ENCODE measurements around the gene MB21D2. TPM values are rescaled to one million over a fixed set of nuclear protein-coding genes. Genes with fewer than 3 reads are reported as not detected.
A peak's percentile ranks its signal among the peaks of the same experiment; 100 is the strongest.

Gene MB21D2
- total and polyA plus RNA-seq, 2 experiments from 2014 or later: 8.1 to 35.9 TPM

GRCh38 chr3:192889679-192890078 lies 28.0 kb downstream of the MB21D2 start:
- Histone ChIP-seq H3K4me2 (peak overlapping the region; percentile 16), H4K20me1 (replicated peaks; ENCODE audit: insufficient read depth) (no peaks in the 10 kb centered on the region; the same call in 1 of the 2 replicates), H3K9me2 (ENCODE audit: insufficient read depth) (no peaks in the 10 kb centered on the region), H2AFZ (no peak overlapping the region), H3F3A (replicated peaks; ENCODE audit: low read depth) (0 out of 2 replicates have a peak, but pooled peaks cover 4% of the 10 kb centered on the region), H3K27me3 (ENCODE audit: insufficient read depth) (no peaks in the 10 kb centered on the region), H3K36me3 (ENCODE audit: insufficient read depth) (no peaks in the 10 kb centered on the region), H3K4me1 (ENCODE audit: insufficient read depth) (peaks cover 74% of the 10 kb centered on the region), H3K4me3 (no peak overlapping the region), H3K27ac (ENCODE audit: low read depth) (peak overlapping the region; percentile 68; the same call in 1 of the 2 replicates), H3K79me2 (replicated peaks; ENCODE audit: insufficient read depth) (no peaks in the 10 kb centered on the region; the same call in none of the 2 replicates)
- TF ChIP-seq JUNB (IDR thresholded peaks at IDR 0.05; ENCODE audit: unreplicated experiment) (no peak), POLR2AphosphoS5 (IDR thresholded peaks at IDR 0.05; ENCODE audit: low read depth) (no peak), ZNF114 (CRISPR knock-in tag; IDR thresholded peaks at IDR 0.05) (no peak), STAT1 (IDR thresholded peaks at IDR 0.05; ENCODE audit: unreplicated experiment) (no peak), EZH2 (IDR thresholded peaks at IDR 0.05; ENCODE audit: low read depth, unreplicated experiment) (no peak), NANOG (IDR thresholded peaks at IDR 0.05; ENCODE audit: borderline replicate concordance) (no peak), CREB1 (CRISPR knock-in tag; IDR thresholded peaks at IDR 0.05; ENCODE audit: low read depth) (no peak), ETS1 (IDR thresholded peaks at IDR 0.05) (no peak), REST (IDR thresholded peaks at IDR 0.05; ENCODE audit: unreplicated experiment) (no peak), ZNF331 (CRISPR knock-in tag; IDR thresholded peaks at IDR 0.05; ENCODE audit: low read depth) (no peak), EZH2phosphoT487 (IDR thresholded peaks at IDR 0.05; ENCODE audit: unreplicated experiment) (no peak)
- TF ChIP-seq, protein P1, sequence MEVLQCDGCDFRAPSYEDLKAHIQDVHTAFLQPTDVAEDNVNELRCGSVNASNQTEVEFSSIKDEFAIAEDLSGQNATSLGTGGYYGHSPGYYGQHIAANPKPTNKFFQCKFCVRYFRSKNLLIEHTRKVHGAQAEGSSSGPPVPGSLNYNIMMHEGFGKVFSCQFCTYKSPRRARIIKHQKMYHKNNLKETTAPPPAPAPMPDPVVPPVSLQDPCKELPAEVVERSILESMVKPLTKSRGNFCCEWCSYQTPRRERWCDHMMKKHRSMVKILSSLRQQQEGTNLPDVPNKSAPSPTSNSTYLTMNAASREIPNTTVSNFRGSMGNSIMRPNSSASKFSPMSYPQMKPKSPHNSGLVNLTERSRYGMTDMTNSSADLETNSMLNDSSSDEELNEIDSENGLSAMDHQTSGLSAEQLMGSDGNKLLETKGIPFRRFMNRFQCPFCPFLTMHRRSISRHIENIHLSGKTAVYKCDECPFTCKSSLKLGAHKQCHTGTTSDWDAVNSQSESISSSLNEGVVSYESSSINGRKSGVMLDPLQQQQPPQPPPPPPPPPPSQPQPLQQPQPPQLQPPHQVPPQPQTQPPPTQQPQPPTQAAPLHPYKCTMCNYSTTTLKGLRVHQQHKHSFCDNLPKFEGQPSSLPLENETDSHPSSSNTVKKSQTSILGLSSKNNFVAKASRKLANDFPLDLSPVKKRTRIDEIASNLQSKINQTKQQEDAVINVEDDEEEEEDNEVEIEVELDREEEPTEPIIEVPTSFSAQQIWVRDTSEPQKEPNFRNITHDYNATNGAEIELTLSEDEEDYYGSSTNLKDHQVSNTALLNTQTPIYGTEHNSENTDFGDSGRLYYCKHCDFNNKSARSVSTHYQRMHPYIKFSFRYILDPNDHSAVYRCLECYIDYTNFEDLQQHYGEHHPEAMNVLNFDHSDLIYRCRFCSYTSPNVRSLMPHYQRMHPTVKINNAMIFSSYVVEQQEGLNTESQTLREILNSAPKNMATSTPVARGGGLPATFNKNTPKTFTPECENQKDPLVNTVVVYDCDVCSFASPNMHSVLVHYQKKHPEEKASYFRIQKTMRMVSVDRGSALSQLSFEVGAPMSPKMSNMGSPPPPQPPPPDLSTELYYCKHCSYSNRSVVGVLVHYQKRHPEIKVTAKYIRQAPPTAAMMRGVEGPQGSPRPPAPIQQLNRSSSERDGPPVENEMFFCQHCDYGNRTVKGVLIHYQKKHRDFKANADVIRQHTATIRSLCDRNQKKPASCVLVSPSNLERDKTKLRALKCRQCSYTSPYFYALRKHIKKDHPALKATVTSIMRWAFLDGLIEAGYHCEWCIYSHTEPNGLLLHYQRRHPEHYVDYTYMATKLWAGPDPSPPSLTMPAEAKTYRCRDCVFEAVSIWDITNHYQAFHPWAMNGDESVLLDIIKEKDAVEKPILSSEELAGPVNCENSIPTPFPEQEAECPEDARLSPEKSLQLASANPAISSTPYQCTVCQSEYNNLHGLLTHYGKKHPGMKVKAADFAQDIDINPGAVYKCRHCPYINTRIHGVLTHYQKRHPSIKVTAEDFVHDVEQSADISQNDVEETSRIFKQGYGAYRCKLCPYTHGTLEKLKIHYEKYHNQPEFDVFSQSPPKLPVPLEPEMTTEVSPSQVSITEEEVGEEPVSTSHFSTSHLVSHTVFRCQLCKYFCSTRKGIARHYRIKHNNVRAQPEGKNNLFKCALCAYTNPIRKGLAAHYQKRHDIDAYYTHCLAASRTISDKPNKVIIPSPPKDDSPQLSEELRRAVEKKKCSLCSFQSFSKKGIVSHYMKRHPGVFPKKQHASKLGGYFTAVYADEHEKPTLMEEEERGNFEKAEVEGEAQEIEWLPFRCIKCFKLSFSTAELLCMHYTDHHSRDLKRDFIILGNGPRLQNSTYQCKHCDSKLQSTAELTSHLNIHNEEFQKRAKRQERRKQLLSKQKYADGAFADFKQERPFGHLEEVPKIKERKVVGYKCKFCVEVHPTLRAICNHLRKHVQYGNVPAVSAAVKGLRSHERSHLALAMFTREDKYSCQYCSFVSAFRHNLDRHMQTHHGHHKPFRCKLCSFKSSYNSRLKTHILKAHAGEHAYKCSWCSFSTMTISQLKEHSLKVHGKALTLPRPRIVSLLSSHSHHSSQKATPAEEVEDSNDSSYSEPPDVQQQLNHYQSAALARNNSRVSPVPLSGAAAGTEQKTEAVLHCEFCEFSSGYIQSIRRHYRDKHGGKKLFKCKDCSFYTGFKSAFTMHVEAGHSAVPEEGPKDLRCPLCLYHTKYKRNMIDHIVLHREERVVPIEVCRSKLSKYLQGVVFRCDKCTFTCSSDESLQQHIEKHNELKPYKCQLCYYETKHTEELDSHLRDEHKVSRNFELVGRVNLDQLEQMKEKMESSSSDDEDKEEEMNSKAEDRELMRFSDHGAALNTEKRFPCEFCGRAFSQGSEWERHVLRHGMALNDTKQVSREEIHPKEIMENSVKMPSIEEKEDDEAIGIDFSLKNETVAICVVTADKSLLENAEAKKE (CRISPR knock-in tag; IDR thresholded peaks at IDR 0.05): no peak
- TF ChIP-seq, protein P2, sequence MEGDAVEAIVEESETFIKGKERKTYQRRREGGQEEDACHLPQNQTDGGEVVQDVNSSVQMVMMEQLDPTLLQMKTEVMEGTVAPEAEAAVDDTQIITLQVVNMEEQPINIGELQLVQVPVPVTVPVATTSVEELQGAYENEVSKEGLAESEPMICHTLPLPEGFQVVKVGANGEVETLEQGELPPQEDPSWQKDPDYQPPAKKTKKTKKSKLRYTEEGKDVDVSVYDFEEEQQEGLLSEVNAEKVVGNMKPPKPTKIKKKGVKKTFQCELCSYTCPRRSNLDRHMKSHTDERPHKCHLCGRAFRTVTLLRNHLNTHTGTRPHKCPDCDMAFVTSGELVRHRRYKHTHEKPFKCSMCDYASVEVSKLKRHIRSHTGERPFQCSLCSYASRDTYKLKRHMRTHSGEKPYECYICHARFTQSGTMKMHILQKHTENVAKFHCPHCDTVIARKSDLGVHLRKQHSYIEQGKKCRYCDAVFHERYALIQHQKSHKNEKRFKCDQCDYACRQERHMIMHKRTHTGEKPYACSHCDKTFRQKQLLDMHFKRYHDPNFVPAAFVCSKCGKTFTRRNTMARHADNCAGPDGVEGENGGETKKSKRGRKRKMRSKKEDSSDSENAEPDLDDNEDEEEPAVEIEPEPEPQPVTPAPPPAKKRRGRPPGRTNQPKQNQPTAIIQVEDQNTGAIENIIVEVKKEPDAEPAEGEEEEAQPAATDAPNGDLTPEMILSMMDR (conservative IDR thresholded peaks at IDR 0.05; ENCODE audit: low read depth in 2 of 2): no peak
- Mint-ChIP-seq H3K9me3 (no peaks in the 10 kb centered on the region), H3K36me3 (ENCODE audit: low read depth) (peaks cover 1% of the 10 kb centered on the region; the same call in 2 of the 3 replicates), H3K27ac (peak overlapping the region; percentile 47), H3K4me3 (no peak overlapping the region), H3K27me3 (ENCODE audit: insufficient read depth, low read depth, poor library complexity) (no peaks in the 10 kb centered on the region), H3K4me1 (peaks cover 77% of the 10 kb centered on the region)
- DNase-seq (ENCODE audit: low spot score) (no peak), ATAC-seq (no peak)

Data from GM23338 (cell line).